Activated naive CD4-positive, alpha-beta T cell treated with anti-CD3 and anti-CD28 coated beads for 36 hours (primary cell): ENCODE results near the gene B3GAT1. TPM values are rescaled to one million over a fixed set of nuclear protein-coding genes. Genes with fewer than 3 reads are reported as not detected.
A peak's percentile ranks its signal among the peaks of the same experiment; 100 is the strongest.

ENCODE experiments used
- CTCF ChIA-PET: fragments of 350-600 bp; sonication (Branson Sonifier 250); formaldehyde crosslinking; loops from one replicate; lab custom pipeline; 2021; ENCODE audit warnings: antibody characterized with exemption; lab: Charles Lee
- DNase-seq: peaks from one replicate; pipeline ENCODE4 v3.0.0-alpha.2; 2020
- H3K27ac Mint-ChIP-seq: one replicate; pipeline ENCODE4 v1.8.0; 2021; ENCODE audit warnings: mild to moderate bottlenecking, mixed read lengths
- H3K27me3 Mint-ChIP-seq: one replicate; pipeline ENCODE4 v1.8.0; 2021; ENCODE audit warnings: low read depth, mixed read lengths
- H3K36me3 Mint-ChIP-seq: one replicate; pipeline ENCODE4 v1.8.0; 2021; ENCODE audit warnings: low read depth, mixed read lengths
- H3K4me1 Mint-ChIP-seq: one replicate; pipeline ENCODE4 v1.8.0; 2021; ENCODE audit warnings: low read depth, mixed read lengths
- H3K4me3 Mint-ChIP-seq: one replicate; pipeline ENCODE4 v1.8.0; 2021; ENCODE audit warnings: mild to moderate bottlenecking, moderate library complexity, mixed read lengths
- H3K9me3 Mint-ChIP-seq: one replicate; pipeline ENCODE4 v1.8.0; 2021; ENCODE audit warnings: mixed read lengths
- intact Hi-C: fragments of 100-400 bp; cut with micrococcal nuclease; formaldehyde crosslinking; loops from one replicate; pipeline ENCODE4 v1.15.1; 2023
- total RNA-seq, 2 experiments: library from RNA; stranded (reverse); gene quantifications; one replicate each; pipeline ENCODE4 v1.2.3, GENCODE V29; 2021

Gene B3GAT1
- total RNA-seq, 2 experiments from 2014 or later = 0.05 TPM; not detected in 1

DNA sequence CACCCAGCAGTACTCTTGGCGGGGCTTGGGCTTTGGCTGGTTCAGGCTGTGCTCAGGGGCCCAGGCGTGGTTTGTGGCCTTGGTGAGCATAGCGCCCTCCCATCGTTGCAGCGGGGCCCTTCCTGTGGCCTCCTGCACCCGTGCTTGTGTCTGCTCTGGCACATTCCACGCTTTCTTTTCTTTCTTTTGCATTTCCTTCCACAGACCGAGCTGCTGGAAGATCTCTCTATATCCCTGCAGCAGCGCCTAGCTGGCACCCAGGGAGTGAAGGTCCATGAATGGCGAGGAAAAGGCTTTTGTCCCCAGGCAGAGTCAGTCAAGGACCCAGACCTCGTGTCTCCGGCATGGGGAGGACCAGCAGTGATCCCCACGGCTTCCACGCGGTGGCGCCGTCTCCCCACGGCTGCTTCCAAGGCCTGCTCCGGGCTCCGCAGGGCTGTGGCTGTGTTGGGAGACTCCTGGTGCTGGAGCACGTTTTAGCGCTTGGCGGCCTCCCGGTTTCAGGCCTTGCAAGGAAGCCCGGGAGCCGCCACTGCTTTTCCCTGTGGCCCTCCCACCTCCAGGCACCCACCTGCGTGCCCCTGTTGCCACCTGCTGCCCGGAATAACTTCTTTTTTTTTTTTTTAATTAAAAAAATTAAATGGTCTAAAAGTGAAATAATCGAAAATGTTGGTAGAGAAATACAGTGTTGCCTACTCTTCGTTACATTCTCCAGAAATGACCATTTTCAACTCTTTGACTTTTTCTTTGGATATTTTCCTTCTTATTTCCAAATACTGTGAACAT, 51.8 kb downstream of the B3GAT1 start:
- peaks cover 5% of the 10 kb centered on the region for H3K27me3 Mint-ChIP-seq
- H3K4me1 Mint-ChIP-seq = peaks cover 14% of the 10 kb centered on the region
- H3K4me3 Mint-ChIP-seq = no peak overlapping the region
- peaks cover 16% of the 10 kb centered on the region for H3K36me3 Mint-ChIP-seq
- peak; percentile 84 for DNase-seq
- H3K9me3 Mint-ChIP-seq = no peaks in the 10 kb centered on the region
- intact Hi-C loops = loop anchor here (1.0 kb wide), 1 partner anchor 98 kb away; no protein-coding TSS in a partner anchor
- CTCF ChIA-PET = interaction anchor here (0.7 to 1.2 kb wide), 4 partner anchors 13 to 145 kb away, joined by 3 to 4 read pairs (median 3); no protein-coding TSS in a partner anchor
- H3K27ac Mint-ChIP-seq = no peak overlapping the region

DNA sequence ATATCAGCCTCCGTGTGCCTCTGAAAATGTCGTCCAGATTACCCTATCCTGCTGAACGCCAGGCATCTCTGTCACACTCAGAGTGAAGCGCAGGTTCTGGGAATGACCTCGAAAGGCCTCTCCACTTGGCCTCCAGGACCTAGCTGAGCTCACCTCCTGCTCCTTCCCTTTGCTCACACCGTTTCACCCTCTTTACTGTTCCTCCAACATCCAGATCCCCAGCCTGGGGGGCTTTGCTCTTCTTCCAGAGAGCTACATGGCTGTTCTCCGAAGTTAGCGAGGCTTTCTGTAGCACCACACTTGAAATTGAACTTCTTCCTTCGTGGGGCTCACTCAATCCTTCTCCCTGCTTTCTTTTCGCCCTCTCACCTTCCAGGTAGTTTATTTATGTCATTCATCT, 52.4 kb downstream of the B3GAT1 start:
- Mint-ChIP-seq H3K36me3 (peaks cover 17% of the 10 kb centered on the region), H3K4me3 (no peak overlapping the region), H3K4me1 (peaks cover 14% of the 10 kb centered on the region), H3K9me3 (no peaks in the 10 kb centered on the region), H3K27me3 (peaks cover 5% of the 10 kb centered on the region), H3K27ac (no peak overlapping the region)
- intact Hi-C loops = loop anchor here (1.0 kb wide), 1 partner anchor 97 kb away; no protein-coding TSS in a partner anchor
- no peak for DNase-seq
- CTCF ChIA-PET = interaction anchor here (0.7 to 1.2 kb wide), 4 partner anchors 13 to 146 kb away, joined by 3 to 4 read pairs (median 3); no protein-coding TSS in a partner anchor

DNA sequence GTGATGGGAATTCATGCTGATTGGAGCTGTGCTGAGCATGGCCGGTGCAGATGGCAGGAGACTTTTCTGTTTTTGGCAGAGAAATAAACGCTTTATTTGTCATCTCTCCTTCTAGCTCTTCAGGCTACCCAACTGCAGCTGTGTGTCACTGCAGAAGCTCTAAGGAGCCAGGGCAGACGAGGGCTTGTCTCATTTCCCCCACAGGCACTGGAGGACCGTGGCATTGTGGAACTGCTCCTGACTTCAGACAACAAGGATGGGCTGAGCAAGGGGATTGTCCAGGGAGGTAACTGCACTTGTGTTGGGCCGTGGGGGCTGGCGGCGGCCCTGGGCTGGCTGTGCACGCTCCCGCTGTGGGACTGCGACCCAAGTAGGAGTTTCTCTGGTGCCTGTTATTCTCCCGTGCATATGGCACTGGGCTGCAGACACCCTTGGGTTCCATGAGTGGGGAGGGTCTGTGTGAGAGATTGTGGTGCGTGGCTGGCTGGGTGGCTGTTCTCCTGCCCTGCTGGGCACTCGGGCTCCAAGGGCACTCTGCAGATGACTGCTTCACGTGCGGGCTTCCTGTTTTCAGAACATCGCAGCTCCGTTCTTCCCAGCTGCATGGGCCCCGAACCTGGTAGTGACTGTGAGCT, 53.1 kb downstream of the B3GAT1 start:
- peaks cover 17% of the 10 kb centered on the region for H3K36me3 Mint-ChIP-seq
- no peaks in the 10 kb centered on the region for H3K9me3 Mint-ChIP-seq
- no peak overlapping the region for H3K4me3 Mint-ChIP-seq
- H3K27me3 Mint-ChIP-seq = peaks cover 5% of the 10 kb centered on the region
- no peak overlapping the region for H3K27ac Mint-ChIP-seq
- CTCF ChIA-PET = no interaction called here
- intact Hi-C loops = no loop called here
- peaks cover 14% of the 10 kb centered on the region for H3K4me1 Mint-ChIP-seq
- DNase-seq = no peak

DNA sequence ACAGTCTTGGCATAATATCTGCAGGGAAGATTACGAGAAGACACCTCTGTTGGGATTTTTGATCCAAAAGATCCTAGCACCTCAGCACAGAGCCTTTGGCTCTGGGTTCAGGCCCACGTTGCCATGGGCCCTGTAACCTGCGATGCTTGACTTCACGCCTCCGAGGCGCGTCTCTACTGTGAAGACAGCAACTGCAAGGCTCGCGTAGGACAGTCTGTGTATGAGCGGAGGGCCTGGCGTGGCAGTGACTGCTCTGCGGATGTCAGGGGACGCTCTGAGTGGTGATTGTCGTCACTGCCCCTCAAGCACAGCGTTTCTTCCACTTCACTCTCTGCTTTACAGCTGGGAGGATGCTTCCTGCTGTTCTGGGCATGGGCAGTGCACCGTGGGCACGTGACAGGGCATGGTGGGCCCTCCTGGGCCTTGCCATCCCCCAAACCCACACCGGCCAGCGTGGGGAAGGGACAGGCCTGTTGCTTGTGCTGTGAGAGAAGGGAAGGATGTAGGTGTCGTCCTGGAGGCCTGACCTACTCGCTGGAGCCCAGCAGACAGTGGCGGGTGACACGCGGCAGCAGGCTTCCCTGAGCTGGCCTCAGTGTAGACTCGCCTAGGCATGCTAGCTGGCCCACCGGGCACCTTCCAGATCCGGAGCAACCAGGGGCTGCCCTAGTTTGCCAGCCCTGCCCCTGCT, 53.7 kb downstream of the B3GAT1 start:
- Mint-ChIP-seq H3K27me3 (peaks cover 5% of the 10 kb centered on the region), H3K4me1 (peaks cover 14% of the 10 kb centered on the region), H3K9me3 (no peaks in the 10 kb centered on the region), H3K27ac (no peak overlapping the region), H3K4me3 (no peak overlapping the region), H3K36me3 (peaks cover 20% of the 10 kb centered on the region)
- intact Hi-C loops = no loop called here
- no peak for DNase-seq
- CTCF ChIA-PET = interaction anchor here (0.5 kb wide), 1 partner anchor 511 kb away, joined by 3 read pairs; no protein-coding TSS in a partner anchor

DNA sequence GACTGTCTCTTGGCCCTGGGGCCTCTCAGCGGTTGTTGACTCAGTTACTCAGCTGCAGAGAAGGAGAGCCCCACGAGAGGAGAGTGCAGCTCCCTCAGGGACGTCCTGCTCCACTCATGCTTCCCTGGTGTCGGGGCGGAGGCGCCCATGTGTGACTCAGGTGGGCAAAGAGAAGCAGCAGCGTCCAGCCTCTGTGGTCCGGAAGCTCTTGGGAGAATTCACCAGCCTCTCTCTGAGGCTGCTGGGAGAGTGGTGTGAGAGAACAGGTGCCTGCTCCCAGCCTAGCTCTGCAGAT, 54.5 kb downstream of the B3GAT1 start:
- no peak overlapping the region for H3K4me3 Mint-ChIP-seq
- peaks cover 5% of the 10 kb centered on the region for H3K27me3 Mint-ChIP-seq
- peaks cover 20% of the 10 kb centered on the region for H3K36me3 Mint-ChIP-seq
- no peak overlapping the region for H3K27ac Mint-ChIP-seq
- H3K4me1 Mint-ChIP-seq = peaks cover 14% of the 10 kb centered on the region
- CTCF ChIA-PET = interaction anchor here (0.5 kb wide), 1 partner anchor 512 kb away, joined by 3 read pairs; no protein-coding TSS in a partner anchor
- no peak for DNase-seq
- H3K9me3 Mint-ChIP-seq = no peaks in the 10 kb centered on the region
- intact Hi-C loops = no loop called here

DNA sequence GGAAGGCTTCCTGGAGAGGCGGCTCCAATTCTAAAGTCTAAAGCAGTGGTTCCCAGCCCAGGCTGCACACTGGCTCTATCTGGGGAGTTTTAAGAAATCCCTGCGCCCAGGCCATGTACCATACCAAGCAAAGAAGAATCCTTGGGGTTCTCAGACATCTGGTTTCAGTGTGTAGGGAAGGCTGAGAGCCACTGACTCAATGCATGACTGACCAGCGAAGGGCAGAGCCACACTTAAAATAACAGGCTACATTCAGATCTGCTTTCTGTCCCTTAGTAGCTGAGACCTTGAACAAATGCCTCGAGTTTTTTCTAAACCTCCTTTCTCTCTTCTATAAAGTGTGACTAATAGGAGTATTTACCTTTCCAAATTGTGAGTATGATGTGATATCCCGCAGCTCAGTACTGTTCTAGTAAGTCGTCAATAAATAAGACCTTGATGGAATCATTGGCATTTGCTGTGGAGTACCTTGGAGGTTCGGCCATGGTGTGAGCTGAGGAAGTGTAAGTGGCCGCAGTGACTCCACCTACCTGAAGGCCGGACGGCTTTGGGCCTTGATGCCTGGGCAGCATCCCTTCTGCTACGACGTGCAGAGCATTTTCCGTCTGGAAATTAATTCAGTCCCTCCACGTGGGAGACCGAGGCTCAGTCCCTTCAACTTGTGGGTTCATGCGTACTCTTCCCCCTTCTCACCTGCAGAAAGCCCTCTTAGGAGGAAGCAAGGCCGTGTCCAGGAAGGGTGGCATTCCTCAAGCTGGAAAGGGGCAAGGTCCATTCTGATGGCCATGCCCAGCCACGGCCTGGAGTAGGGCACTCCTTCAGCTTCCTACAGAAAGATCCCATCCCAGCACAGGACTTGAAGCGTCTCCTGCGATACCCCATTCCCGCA, 55.1 kb downstream of the B3GAT1 start:
- Mint-ChIP-seq H3K27ac (no peak overlapping the region), H3K4me1 (peaks cover 11% of the 10 kb centered on the region), H3K27me3 (peaks cover 4% of the 10 kb centered on the region), H3K4me3 (no peak overlapping the region), H3K36me3 (peaks cover 19% of the 10 kb centered on the region), H3K9me3 (no peaks in the 10 kb centered on the region)
- DNase-seq = no peak
- intact Hi-C loops = no loop called here
- CTCF ChIA-PET = no interaction called here

DNA sequence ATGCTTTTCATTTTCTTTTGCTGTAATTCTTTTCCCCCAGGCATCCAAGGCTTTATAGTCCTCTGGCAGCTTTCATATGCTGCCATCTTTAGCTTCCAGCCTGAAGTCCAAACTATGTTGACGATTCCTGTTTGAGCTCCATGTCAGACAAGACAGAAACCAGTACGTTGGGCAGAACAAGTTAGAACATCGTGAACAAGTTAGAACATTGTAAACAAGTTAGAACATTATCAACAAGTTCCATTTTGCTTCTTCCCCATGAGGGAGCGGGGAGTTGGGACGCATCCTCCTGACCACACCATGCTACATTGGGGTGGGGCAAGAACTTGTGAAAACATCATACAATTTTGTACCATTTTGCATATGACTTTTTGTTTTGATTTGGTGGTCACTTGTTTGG, 56.4 kb downstream of the B3GAT1 start:
- Mint-ChIP-seq H3K27me3 (peaks cover 3% of the 10 kb centered on the region), H3K9me3 (no peaks in the 10 kb centered on the region), H3K4me1 (peaks cover 7% of the 10 kb centered on the region), H3K4me3 (no peak overlapping the region), H3K36me3 (peaks cover 19% of the 10 kb centered on the region), H3K27ac (no peak overlapping the region)
- CTCF ChIA-PET = interaction anchor here (1.0 kb wide), 1 partner anchor 16 kb away, joined by 4 read pairs; no protein-coding TSS in a partner anchor
- no peak for DNase-seq
- intact Hi-C loops = no loop called here

DNA sequence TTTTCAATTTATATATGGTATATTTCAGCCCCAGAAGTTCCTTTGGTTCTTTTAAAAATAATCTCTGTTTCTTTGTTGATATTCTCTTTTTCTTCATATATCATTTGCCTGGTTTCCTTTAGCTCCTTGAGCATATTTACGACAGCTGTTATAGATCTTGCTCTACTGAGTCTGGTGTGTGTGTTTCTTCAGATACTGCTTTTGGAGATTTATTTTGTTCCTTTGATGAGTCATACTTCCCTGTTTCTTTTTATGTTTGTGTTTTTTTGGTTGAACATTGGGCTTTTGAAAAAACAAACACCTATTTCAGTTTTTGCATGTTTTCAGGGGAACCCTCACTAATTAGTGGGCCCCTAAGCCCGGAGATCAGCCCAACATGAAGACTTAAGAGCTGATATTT, 56.9 kb downstream of the B3GAT1 start:
- Mint-ChIP-seq H3K4me3 (no peak overlapping the region), H3K4me1 (peaks cover 6% of the 10 kb centered on the region), H3K27ac (no peak overlapping the region), H3K27me3 (peaks cover 3% of the 10 kb centered on the region), H3K36me3 (peaks cover 19% of the 10 kb centered on the region), H3K9me3 (no peaks in the 10 kb centered on the region)
- intact Hi-C loops = no loop called here
- DNase-seq = no peak
- CTCF ChIA-PET = interaction anchor here (0.8 to 1.0 kb wide), 2 partner anchors 17 to 31 kb away, joined by 4 read pairs; no protein-coding TSS in a partner anchor

DNA sequence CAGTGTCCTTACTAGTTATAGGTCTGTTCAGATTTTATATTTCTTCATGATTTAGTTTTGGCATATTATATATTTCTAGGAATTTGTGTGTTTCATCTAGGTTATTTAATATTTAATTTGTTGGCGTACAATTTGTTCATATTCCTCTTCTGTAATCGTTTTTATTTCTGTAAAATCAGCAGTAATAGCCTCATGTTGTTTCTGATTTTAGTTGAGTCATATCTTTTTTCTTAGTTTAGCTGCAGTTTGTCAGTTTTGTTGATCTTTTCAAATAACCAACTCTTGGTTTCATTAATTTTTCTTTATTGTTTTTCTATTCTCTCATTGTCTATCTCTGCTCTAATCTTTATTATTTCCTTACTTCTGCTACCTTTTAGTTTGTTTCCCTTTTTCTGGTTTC, 59.9 kb downstream of the B3GAT1 start:
- CTCF ChIA-PET = interaction anchor here (0.6 kb wide), 2 partner anchors 108 to 550 kb away, joined by 3 to 5 read pairs; no protein-coding TSS in a partner anchor
- peaks cover 12% of the 10 kb centered on the region for H3K36me3 Mint-ChIP-seq
- DNase-seq = no peak
- H3K4me1 Mint-ChIP-seq = peaks cover 4% of the 10 kb centered on the region
- no peak overlapping the region for H3K27ac Mint-ChIP-seq
- H3K4me3 Mint-ChIP-seq = no peak overlapping the region
- H3K27me3 Mint-ChIP-seq = no peaks in the 10 kb centered on the region
- no peaks in the 10 kb centered on the region for H3K9me3 Mint-ChIP-seq
- intact Hi-C loops = no loop called here

DNA sequence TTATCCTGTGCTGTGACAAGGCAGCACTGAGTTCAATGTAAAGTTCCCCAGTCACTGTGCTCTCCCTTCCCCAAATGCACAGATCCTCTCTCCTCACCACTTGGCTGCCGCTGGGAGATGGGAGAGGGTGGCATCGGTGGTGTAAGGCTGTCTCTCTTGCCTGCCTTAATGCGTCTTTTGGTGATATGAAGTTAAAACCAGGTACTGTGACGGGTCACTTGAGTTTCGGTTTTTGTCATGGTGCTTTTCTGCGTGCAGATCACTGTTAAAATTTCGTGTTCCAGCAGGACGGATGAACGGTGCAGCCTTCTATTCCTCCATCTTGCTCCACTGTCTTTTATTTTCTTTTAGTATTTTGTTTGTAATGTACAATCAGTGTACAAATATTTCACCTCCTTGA, 61.7 kb downstream of the B3GAT1 start:
- Mint-ChIP-seq H3K9me3 (no peaks in the 10 kb centered on the region), H3K4me3 (no peak overlapping the region), H3K36me3 (peaks cover 8% of the 10 kb centered on the region), H3K4me1 (peaks cover 4% of the 10 kb centered on the region), H3K27ac (no peak overlapping the region), H3K27me3 (no peaks in the 10 kb centered on the region)
- intact Hi-C loops = no loop called here
- CTCF ChIA-PET = no interaction called here
- no peak for DNase-seq

DNA sequence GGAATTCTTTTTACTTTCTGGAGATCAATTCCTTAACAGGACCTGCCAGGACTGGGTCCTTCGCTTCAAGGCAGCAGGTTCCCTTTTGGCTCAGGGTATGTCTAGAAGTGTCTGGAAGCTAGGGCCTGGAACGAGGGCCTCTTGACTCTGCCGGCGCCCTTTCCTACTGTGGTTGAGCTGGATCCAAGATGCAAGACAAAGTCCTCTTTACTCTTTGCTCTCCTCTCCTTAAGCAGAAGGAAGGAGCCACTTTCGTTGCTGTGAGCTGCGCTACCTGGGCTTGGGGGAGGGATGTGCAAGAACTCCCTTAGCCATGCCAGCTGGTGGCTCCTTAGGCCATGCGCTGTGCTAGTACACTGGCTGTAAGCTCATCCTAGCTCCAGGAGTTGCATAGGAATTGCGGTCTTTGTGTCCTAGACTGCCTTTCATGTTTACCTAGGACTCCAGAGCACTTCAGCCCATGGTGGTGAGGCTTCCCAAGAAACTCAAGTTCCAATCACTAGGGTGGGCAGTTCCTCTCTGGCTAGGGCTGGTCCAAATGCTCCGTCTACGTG, 62.2 kb downstream of the B3GAT1 start:
- H3K4me1 Mint-ChIP-seq = peaks cover 4% of the 10 kb centered on the region
- CTCF ChIA-PET = interaction anchor here (0.7 kb wide), 1 partner anchor 197 kb away, joined by 3 read pairs; no protein-coding TSS in a partner anchor
- H3K27me3 Mint-ChIP-seq = no peaks in the 10 kb centered on the region
- intact Hi-C loops = no loop called here
- H3K27ac Mint-ChIP-seq = no peak overlapping the region
- H3K4me3 Mint-ChIP-seq = no peak overlapping the region
- no peak for DNase-seq
- H3K9me3 Mint-ChIP-seq = no peaks in the 10 kb centered on the region
- H3K36me3 Mint-ChIP-seq = peaks cover 7% of the 10 kb centered on the region
